Testis (tissue), 2 donors: ENCODE results near the gene ROBO1.

Source experiments
- POLR2A ChIP-seq: fragments of 450-650 bp; IDR thresholded peaks from one replicate; pipeline ENCODE4 v1.6.1; 2017; ENCODE audit warnings: antibody characterized with exemption, mild to moderate bottlenecking, moderate library complexity
- TF ChIP-seq, protein P1 (sequence below), 3 experiments: fragments of 450-650 bp in 2 of 3; fragments of 200-600 bp in 1 of 3; sonication (generic) in 1 of 3; IDR thresholded peaks; one replicate each; pipeline ENCODE4 v1.5.1; 2016 to 2019; ENCODE audit warnings: antibody characterized with exemption in 3 of 3, mild to moderate bottlenecking in 2 of 3, moderate library complexity in 1 of 3

DNA sequence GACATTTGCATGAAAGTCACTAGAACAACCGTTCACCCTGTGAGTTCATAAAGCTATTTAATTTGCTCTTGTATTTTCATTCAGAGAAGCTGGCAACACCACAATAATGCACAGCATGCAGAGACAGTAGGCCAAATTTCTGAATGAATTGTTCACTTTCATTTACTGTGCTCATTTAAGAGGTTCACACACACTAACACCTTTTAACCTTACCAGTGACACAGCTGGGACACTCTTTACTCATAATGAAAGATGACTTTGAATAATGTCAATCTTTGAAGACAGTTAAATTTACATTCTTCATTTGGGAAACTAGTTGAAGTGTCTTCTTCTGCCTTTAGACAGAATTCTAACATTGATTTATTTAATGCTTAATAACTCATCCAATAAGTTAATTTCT lies 95.7 kb downstream of the ROBO1 start:
- TF ChIP-seq, protein P1, sequence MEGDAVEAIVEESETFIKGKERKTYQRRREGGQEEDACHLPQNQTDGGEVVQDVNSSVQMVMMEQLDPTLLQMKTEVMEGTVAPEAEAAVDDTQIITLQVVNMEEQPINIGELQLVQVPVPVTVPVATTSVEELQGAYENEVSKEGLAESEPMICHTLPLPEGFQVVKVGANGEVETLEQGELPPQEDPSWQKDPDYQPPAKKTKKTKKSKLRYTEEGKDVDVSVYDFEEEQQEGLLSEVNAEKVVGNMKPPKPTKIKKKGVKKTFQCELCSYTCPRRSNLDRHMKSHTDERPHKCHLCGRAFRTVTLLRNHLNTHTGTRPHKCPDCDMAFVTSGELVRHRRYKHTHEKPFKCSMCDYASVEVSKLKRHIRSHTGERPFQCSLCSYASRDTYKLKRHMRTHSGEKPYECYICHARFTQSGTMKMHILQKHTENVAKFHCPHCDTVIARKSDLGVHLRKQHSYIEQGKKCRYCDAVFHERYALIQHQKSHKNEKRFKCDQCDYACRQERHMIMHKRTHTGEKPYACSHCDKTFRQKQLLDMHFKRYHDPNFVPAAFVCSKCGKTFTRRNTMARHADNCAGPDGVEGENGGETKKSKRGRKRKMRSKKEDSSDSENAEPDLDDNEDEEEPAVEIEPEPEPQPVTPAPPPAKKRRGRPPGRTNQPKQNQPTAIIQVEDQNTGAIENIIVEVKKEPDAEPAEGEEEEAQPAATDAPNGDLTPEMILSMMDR (IDR thresholded peaks at IDR 0.05): no peak
- no peak for TF ChIP-seq POLR2A
